ENCODE data around the gene GPS2. TPM values are rescaled to one million over a fixed set of nuclear protein-coding genes. Genes with fewer than 3 reads are reported as not detected.
A peak's percentile ranks its signal among the peaks of the same experiment; 100 is the strongest.

Gene GPS2
- total and polyA plus RNA-seq, 2 donors (not counting 1 experiment from before 2014, with no cell fraction given), result 30.6 to 55.3 TPM

- H4K20me1 ChIP-seq (ENCODE audit: control insufficient read depth, extremely low read depth, insufficient read depth, low read length), result no peaks in the 10 kb centered on the region
These were observed 8.1 kb downstream of the GPS2 start, which contains the start of gene EIF5A for GRCh38 chr17:7306911-7307685. Gene EIF5A (plus strand): TSS chr17:7307628. CDS start chr17:7309636, 2,008 bp downstream.

DNA sequence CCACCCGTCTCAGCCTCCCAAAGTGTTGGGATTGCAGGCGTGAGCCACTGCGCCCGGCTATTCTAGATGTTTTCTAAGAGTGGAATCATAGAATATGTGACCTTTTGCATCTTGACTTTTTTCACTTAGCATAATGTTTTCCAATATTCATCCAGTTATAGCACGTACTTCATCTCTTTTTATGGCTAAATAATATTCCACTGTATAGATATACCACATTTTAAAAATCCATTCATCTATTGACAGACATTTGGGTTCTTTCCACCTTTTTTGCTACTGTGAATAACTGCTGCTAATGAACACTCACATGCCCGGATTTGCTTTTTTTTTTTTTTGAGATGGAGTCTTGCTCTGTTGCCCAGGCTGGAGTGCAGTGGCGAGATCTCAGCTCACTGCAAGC lies 11.0 kb downstream of the GPS2 start:
- Histone ChIP-seq H3K4me2 (ENCODE audit: extremely low read depth, insufficient read depth, low read length) (no peak overlapping the region), H3K9ac (ENCODE audit: insufficient read depth, low read length) (no peak overlapping the region), H4K20me1 (ENCODE audit: control insufficient read depth, extremely low read depth, insufficient read depth, low read length) (no peaks in the 10 kb centered on the region), H3K4me3 (replicated peaks in 1 of 4; ENCODE audit: control extremely low read depth in 1 of 4, insufficient read depth in 1 of 4, low read depth in 3 of 4, low read length in 4 of 4) (no peak overlapping the region), H2AFZ (ENCODE audit: low read length) (no peak overlapping the region), H3K36me3 (ENCODE audit: control insufficient read depth, insufficient read depth, low read length) (no peaks in the 10 kb centered on the region), H3K4me1 (ENCODE audit: control insufficient read depth, extremely low read depth, insufficient read depth, low read length) (no peaks in the 10 kb centered on the region), H3K79me2 (ENCODE audit: control insufficient read depth, insufficient read depth, low read length) (peaks cover 17% of the 10 kb centered on the region), H3K9me3 (ENCODE audit: control insufficient read depth, insufficient read depth, low read depth, low read length) (no peaks in the 10 kb centered on the region), H3K27me3 (ENCODE audit: control insufficient read depth, insufficient read depth, low read length) (no peaks in the 10 kb centered on the region), H3K27ac (ENCODE audit: insufficient read depth, low read length) (no peak overlapping the region)
- TF ChIP-seq, protein P1, sequence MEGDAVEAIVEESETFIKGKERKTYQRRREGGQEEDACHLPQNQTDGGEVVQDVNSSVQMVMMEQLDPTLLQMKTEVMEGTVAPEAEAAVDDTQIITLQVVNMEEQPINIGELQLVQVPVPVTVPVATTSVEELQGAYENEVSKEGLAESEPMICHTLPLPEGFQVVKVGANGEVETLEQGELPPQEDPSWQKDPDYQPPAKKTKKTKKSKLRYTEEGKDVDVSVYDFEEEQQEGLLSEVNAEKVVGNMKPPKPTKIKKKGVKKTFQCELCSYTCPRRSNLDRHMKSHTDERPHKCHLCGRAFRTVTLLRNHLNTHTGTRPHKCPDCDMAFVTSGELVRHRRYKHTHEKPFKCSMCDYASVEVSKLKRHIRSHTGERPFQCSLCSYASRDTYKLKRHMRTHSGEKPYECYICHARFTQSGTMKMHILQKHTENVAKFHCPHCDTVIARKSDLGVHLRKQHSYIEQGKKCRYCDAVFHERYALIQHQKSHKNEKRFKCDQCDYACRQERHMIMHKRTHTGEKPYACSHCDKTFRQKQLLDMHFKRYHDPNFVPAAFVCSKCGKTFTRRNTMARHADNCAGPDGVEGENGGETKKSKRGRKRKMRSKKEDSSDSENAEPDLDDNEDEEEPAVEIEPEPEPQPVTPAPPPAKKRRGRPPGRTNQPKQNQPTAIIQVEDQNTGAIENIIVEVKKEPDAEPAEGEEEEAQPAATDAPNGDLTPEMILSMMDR (conservative IDR thresholded peaks at IDR 0.05 in 1 of 2, IDR thresholded peaks at IDR 0.05 in 1 of 2; ENCODE audit: low read depth in 1 of 2, low read length in 2 of 2), result no peak
- DNase-seq (ENCODE audit: low read depth in 2 of 2), result no peak

More at GRCh38 chr17:7306911-7307685, 8.1 kb downstream of the GPS2 start, which contains the start of gene EIF5A:
- peak within 1 kb of the TSS; percentile 87 for H2AFZ ChIP-seq (ENCODE audit: low read length)
- H3K4me2 ChIP-seq (ENCODE audit: extremely low read depth, insufficient read depth, low read length), result peak within 1 kb of the TSS; percentile 74
- peak; percentile 99 to 100 for DNase-seq (ENCODE audit: low read depth in 2 of 2)
- no peak for TF ChIP-seq EZH2 (IDR thresholded peaks at IDR 0.05; ENCODE audit: low read length, missing control alignments)
- TF ChIP-seq, protein P1 (conservative IDR thresholded peaks at IDR 0.05 in 1 of 2, IDR thresholded peaks at IDR 0.05 in 1 of 2; ENCODE audit: low read depth in 1 of 2, low read length in 2 of 2), result no peak
- peaks cover 14% of the 10 kb centered on the region for H3K36me3 ChIP-seq (ENCODE audit: control insufficient read depth, insufficient read depth, low read length)
- H3K4me3 ChIP-seq (replicated peaks in 1 of 4; ENCODE audit: control extremely low read depth in 1 of 4, insufficient read depth in 1 of 4, low read depth in 3 of 4, low read length in 4 of 4), result peak within 1 kb of the TSS; percentile 73 to 98 (median 93)
- no peaks in the 10 kb centered on the region for H3K9me3 ChIP-seq (ENCODE audit: control insufficient read depth, insufficient read depth, low read depth, low read length)
- H3K27me3 ChIP-seq (ENCODE audit: control insufficient read depth, insufficient read depth, low read length), result no peaks in the 10 kb centered on the region
- H3K4me1 ChIP-seq (ENCODE audit: control insufficient read depth, extremely low read depth, insufficient read depth, low read length), result no peaks in the 10 kb centered on the region
- peak within 1 kb of the TSS; percentile 91 for H3K9ac ChIP-seq (ENCODE audit: insufficient read depth, low read length)
- H3K79me2 ChIP-seq (ENCODE audit: control insufficient read depth, insufficient read depth, low read length), result peaks cover 41% of the 10 kb centered on the region
- H3K27ac ChIP-seq (ENCODE audit: insufficient read depth, low read length), result peak within 1 kb of the TSS; percentile 95

- Histone ChIP-seq H3K27me3 (ENCODE audit: control insufficient read depth, insufficient read depth, low read length) (peaks cover 28% of the 10 kb centered on the region), H2AFZ (ENCODE audit: low read length) (peak overlapping the region; percentile 65), H4K20me1 (ENCODE audit: control insufficient read depth, extremely low read depth, insufficient read depth, low read length) (no peaks in the 10 kb centered on the region), H3K27ac (ENCODE audit: insufficient read depth, low read length) (no peak overlapping the region), H3K4me2 (ENCODE audit: extremely low read depth, insufficient read depth, low read length) (peak overlapping the region; percentile 70), H3K4me3 (replicated peaks in 1 of 4; ENCODE audit: control extremely low read depth in 1 of 4, insufficient read depth in 1 of 4, low read depth in 3 of 4, low read length in 4 of 4) (peak overlapping the region in 1 of 4 experiments; percentile 33), H3K36me3 (ENCODE audit: control insufficient read depth, insufficient read depth, low read length) (no peaks in the 10 kb centered on the region), H3K79me2 (ENCODE audit: control insufficient read depth, insufficient read depth, low read length) (no peaks in the 10 kb centered on the region), H3K9ac (ENCODE audit: insufficient read depth, low read length) (peak overlapping the region; percentile 7), H3K9me3 (ENCODE audit: control insufficient read depth, insufficient read depth, low read depth, low read length) (no peaks in the 10 kb centered on the region), H3K4me1 (ENCODE audit: control insufficient read depth, extremely low read depth, insufficient read depth, low read length) (no peaks in the 10 kb centered on the region)
- DNase-seq (ENCODE audit: low read depth in 2 of 2), result peak; percentile 67 to 76
- no peak for TF ChIP-seq EZH2 (IDR thresholded peaks at IDR 0.05; ENCODE audit: low read length, missing control alignments)
- TF ChIP-seq, protein P1 (conservative IDR thresholded peaks at IDR 0.05 in 1 of 2, IDR thresholded peaks at IDR 0.05 in 1 of 2; ENCODE audit: low read depth in 1 of 2, low read length in 2 of 2), result peak; percentile 61 to 84
These were observed 18.8 kb downstream of the GPS2 start for GRCh38 chr17:7296189-7296861.
